HepG2 (cell line): ENCODE results near the gene MLYCD. TPM values are rescaled to one million over a fixed set of nuclear protein-coding genes. Genes with fewer than 3 reads are reported as not detected.

Experiments
- ARHGAP35 ChIP-seq: sonication (generic); formaldehyde crosslinking; IDR thresholded peaks from 2 replicates; pipeline ENCODE4 v1.9.0; 2022; ENCODE audit warnings: mild to moderate bottlenecking, inconsistent platforms, moderate library complexity, missing genetic modification reagents, borderline replicate concordance
- ARNTL ChIP-seq: sonication (generic); formaldehyde crosslinking; IDR thresholded peaks from 2 replicates; pipeline ENCODE4 v1.4.0; 2020; ENCODE audit warnings: mild to moderate bottlenecking, missing genetic modification reagents
- ASH2L ChIP-seq: fragments of 300-600, 200-600 bp; sonication (generic); IDR thresholded peaks from 2 replicates; pipeline ENCODE4 v1.7.0; 2017; ENCODE audit warnings: low read depth, mild to moderate bottlenecking, moderate library complexity, mixed read lengths, low read length; ENCODE audit not compliant: insufficient read length
- ELF1 ChIP-seq: sonication (generic); formaldehyde crosslinking; IDR thresholded peaks from 2 replicates; pipeline ENCODE4 v1.4.0; 2020; ENCODE audit warnings: missing genetic modification reagents
- ERF ChIP-seq: IDR thresholded peaks from 2 replicates; pipeline ENCODE4 v1.6.1; 2018; ENCODE audit warnings: missing biosample characterization, missing genetic modification reagents
- HNF1B ChIP-seq: sonication (generic); formaldehyde crosslinking; IDR thresholded peaks from 2 replicates; pipeline ENCODE4 v1.5.1; 2020; ENCODE audit warnings: mild to moderate bottlenecking, moderate library complexity, missing genetic modification reagents
- KDM1A ChIP-seq: IDR thresholded peaks from 2 replicates; pipeline ENCODE4 v1.6.1; 2016; ENCODE audit warnings: missing compliant biosample characterization
- MTERF4 ChIP-seq: sonication (generic); formaldehyde crosslinking; IDR thresholded peaks from 2 replicates; pipeline ENCODE4 v1.8.0; 2023; ENCODE audit warnings: mild to moderate bottlenecking, missing genetic modification reagents
- NAIF1 ChIP-seq: sonication (generic); formaldehyde crosslinking; IDR thresholded peaks from 2 replicates; pipeline ENCODE4 v1.5.0; 2020; ENCODE audit warnings: mild to moderate bottlenecking, missing genetic modification reagents, borderline replicate concordance
- PCBP1 ChIP-seq: fragments of 200-400 bp; formaldehyde crosslinking; IDR thresholded peaks from 2 replicates; pipeline ENCODE4 v1.6.1; 2017; ENCODE audit warnings: mild to moderate bottlenecking, low read depth, low read length, borderline replicate concordance
- TFDP2 ChIP-seq: sonication (generic); formaldehyde crosslinking; IDR thresholded peaks from 2 replicates; pipeline ENCODE4 v1.4.0; 2020; ENCODE audit warnings: missing genetic modification reagents
- XRCC5 ChIP-seq: fragments of 200-400 bp; formaldehyde crosslinking; optimal IDR thresholded peaks from 2 replicates; pipeline ENCODE3; 2017; ENCODE audit warnings: mild to moderate bottlenecking, low read length
- ZFP82 ChIP-seq: sonication (generic); formaldehyde crosslinking; IDR thresholded peaks from 2 replicates; pipeline ENCODE4 v1.5.1; 2020; ENCODE audit warnings: mild to moderate bottlenecking, missing genetic modification reagents, borderline replicate concordance
- ZHX1 ChIP-seq: sonication (generic); formaldehyde crosslinking; IDR thresholded peaks from 2 replicates; pipeline ENCODE4 v1.8.1; 2022; ENCODE audit warnings: low read depth, mild to moderate bottlenecking, missing genetic modification reagents
- ZNF274 ChIP-seq: sonication (generic); formaldehyde crosslinking; IDR thresholded peaks from 2 replicates; pipeline ENCODE4 v1.5.1; 2020; ENCODE audit warnings: mild to moderate bottlenecking, missing genetic modification reagents
- ZNF550 ChIP-seq: sonication (generic); formaldehyde crosslinking; IDR thresholded peaks from 2 replicates; pipeline ENCODE4 v1.4.0; 2020; ENCODE audit warnings: mild to moderate bottlenecking, missing genetic modification reagents, borderline replicate concordance
- ZNF598 ChIP-seq: sonication (generic); formaldehyde crosslinking; IDR thresholded peaks from 2 replicates; pipeline ENCODE4 v1.5.1; 2020; ENCODE audit warnings: mild to moderate bottlenecking, missing genetic modification reagents, borderline replicate concordance
- ZNF724P ChIP-seq: sonication (generic); formaldehyde crosslinking; IDR thresholded peaks from 2 replicates; pipeline ENCODE4 v1.8.0; 2022; ENCODE audit warnings: missing genetic modification reagents, borderline replicate concordance
- ZNF816 ChIP-seq: sonication (generic); formaldehyde crosslinking; IDR thresholded peaks from 2 replicates; pipeline ENCODE4 v1.8.0; 2022; ENCODE audit warnings: missing genetic modification reagents, mild to moderate bottlenecking, borderline replicate concordance
- polyA plus RNA-seq, 8 experiments: library from polyadenylated mRNA; depleted of rRNA in 3 of 8; stranded (reverse) in 7 of 8; unstranded in 1 of 8; fragments of >200 nt; fragmentation: Illumina TruSeq in 4 of 8; extraction: Trizol in 4 of 8; gene quantifications; 2 replicates each; pipeline versions ENCODE4 v1.2.1 to v1.2.3, GENCODE V29; 2011 to 2016; ENCODE audit warnings: low read depth in 4 of 8, missing spikeins in 1 of 8, mixed read lengths in 1 of 8; ENCODE audit not compliant: insufficient read depth in 1 of 8
- total RNA-seq, 5 experiments: library from RNA; depleted of rRNA; stranded (reverse); fragments of >200 nt; fragmentation: Illumina TruSeq; extraction: Trizol; gene quantifications; 2 replicates each; pipeline ENCODE4 v1.2.3, GENCODE V29; 2016; ENCODE audit warnings: low read depth in 1 of 5

MLYCD gene
- total and polyA plus RNA-seq, 2 of the 13 experiments (the other 11 are each of a cell fraction or from before 2014, with no cell fraction given), result 1.8 to 4.0 TPM

GRCh38 chr16:83953796-83954576, 55.1 kb downstream of the MLYCD start (continued):
- TF ChIP-seq ZNF598, result 0 out of 2 replicates have a peak, but pooled peaks have one; percentile 9
- peak; percentile 9 for TF ChIP-seq ASH2L
- 0 out of 2 replicates have a peak, but pooled peaks have one; percentile 39 for TF ChIP-seq ZHX1 (CRISPR knock-in tag)
- peak; percentile 49; the same call in 1 of the 2 replicates for TF ChIP-seq MTERF4 (CRISPR knock-in tag)
- TF ChIP-seq ZNF274, result no peak
- TF ChIP-seq ARHGAP35 (CRISPR knock-in tag), result 0 out of 2 replicates have a peak, but pooled peaks have one; percentile 18
- peak; percentile 0 for TF ChIP-seq XRCC5
- 0 out of 2 replicates have a peak, but pooled peaks have one; percentile 51 for TF ChIP-seq PCBP1
- TF ChIP-seq KDM1A (CRISPR knock-in tag), result no peak
- no peak for TF ChIP-seq ARNTL (CRISPR knock-in tag)
- TF ChIP-seq ERF (CRISPR knock-in tag), result no peak
- TF ChIP-seq ZFP82, result 0 out of 2 replicates have a peak, but pooled peaks have one; percentile 27
- TF ChIP-seq NAIF1 (CRISPR knock-in tag), result peak; percentile 3; the same call in 1 of the 2 replicates
- TF ChIP-seq HNF1B (CRISPR knock-in tag), result no peak
- no peak for TF ChIP-seq TFDP2
- 0 out of 2 replicates have a peak, but pooled peaks have one; percentile 22 for TF ChIP-seq ZNF816
- TF ChIP-seq ZNF550 (CRISPR knock-in tag), result 0 out of 2 replicates have a peak, but pooled peaks have one; percentile 24
- TF ChIP-seq ZNF724P (CRISPR knock-in tag), result peak; percentile 67; the same call in 1 of the 2 replicates
- TF ChIP-seq ELF1 (CRISPR knock-in tag), result no peak
